A673 (cell line): ENCODE data around the gene PDE9A.

Experiments used
- EZH2 ChIP-seq: fragments of 200-600 bp; sonication (generic); IDR thresholded peaks from 2 replicates; pipeline ENCODE4 v1.6.1; 2017; ENCODE audit warnings: borderline replicate concordance, low read depth, mild to moderate bottlenecking, mixed read lengths, antibody characterized with exemption, low read length; ENCODE audit not compliant: poor library complexity, severe bottlenecking
- TF ChIP-seq, protein P1 (sequence below): fragments of 300-800, 200-600 bp; sonication (generic); conservative IDR thresholded peaks from 2 replicates; pipeline ENCODE4 v1.5.1; 2017; ENCODE audit warnings: low read depth, mild to moderate bottlenecking, antibody characterized with exemption, low read length, moderate library complexity, mixed read lengths

DNA sequence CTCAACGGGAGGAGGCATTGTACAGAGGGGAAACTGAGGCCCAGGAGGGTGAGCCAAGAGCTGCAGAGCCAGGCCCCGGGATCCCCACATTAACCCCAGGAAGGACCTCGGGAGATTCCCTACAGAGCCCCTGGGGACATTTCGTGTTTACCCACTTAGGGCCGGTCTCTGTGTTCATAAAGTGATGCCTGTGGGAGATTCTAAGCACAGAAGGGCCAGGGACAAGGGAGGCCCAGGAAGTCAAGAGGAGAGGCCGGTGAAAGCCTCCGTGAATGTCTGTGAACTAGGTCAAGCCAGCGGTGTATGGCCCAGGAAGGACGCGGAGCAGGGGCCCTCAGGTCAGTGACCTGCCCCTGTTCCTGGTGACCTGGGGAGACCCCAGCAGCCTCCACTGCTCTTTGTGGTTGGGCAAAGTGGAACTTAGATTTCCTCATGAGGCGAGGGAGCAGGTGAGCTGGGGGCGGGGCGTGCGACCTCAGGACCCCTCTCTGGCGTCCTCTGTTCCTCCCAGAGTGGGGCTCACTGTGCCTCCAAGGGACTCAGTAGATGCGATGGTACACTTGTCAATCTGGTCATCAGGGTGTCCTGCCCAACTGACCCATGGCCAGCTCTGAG lies 34.9 kb downstream of the PDE9A start:
- TF ChIP-seq, protein P1, sequence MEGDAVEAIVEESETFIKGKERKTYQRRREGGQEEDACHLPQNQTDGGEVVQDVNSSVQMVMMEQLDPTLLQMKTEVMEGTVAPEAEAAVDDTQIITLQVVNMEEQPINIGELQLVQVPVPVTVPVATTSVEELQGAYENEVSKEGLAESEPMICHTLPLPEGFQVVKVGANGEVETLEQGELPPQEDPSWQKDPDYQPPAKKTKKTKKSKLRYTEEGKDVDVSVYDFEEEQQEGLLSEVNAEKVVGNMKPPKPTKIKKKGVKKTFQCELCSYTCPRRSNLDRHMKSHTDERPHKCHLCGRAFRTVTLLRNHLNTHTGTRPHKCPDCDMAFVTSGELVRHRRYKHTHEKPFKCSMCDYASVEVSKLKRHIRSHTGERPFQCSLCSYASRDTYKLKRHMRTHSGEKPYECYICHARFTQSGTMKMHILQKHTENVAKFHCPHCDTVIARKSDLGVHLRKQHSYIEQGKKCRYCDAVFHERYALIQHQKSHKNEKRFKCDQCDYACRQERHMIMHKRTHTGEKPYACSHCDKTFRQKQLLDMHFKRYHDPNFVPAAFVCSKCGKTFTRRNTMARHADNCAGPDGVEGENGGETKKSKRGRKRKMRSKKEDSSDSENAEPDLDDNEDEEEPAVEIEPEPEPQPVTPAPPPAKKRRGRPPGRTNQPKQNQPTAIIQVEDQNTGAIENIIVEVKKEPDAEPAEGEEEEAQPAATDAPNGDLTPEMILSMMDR: no peak
- TF ChIP-seq EZH2: no peak
